Osteoblast (primary cell): ENCODE measurements around the gene FFAR1. TPM values are rescaled to one million over a fixed set of nuclear protein-coding genes. Genes with fewer than 3 reads are reported as not detected.

Source experiments
- DNase-seq: peaks from one replicate; pipeline ENCODE4 v3.0.0; 2011; ENCODE audit warnings: low spot score, mixed read lengths; ENCODE audit not compliant: insufficient read length; ENCODE audit errors: missing footprints
- H2AFZ ChIP-seq: 2 replicates; pipeline ENCODE4 v1.6.0; 2011; ENCODE audit warnings: mild to moderate bottlenecking, low read length
- H3K27ac ChIP-seq: 2 replicates; pipeline ENCODE4 v1.5.1; 2011; ENCODE audit warnings: mild to moderate bottlenecking, low read depth, low read length, moderate library complexity
- H3K27me3 ChIP-seq: 2 replicates; pipeline ENCODE4 v1.6.0; 2012; ENCODE audit warnings: mild to moderate bottlenecking, control low read depth, inconsistent platforms, low read length, moderate library complexity; ENCODE audit not compliant: insufficient read depth
- H3K36me3 ChIP-seq: 2 replicates; pipeline ENCODE4 v1.5.1; 2011; ENCODE audit warnings: mild to moderate bottlenecking, low read length, control low read depth, moderate library complexity; ENCODE audit not compliant: insufficient read depth
- H3K4me1 ChIP-seq: 2 replicates; pipeline ENCODE4 v1.5.1; 2011; ENCODE audit warnings: mild to moderate bottlenecking, low read length, control low read depth, moderate library complexity; ENCODE audit not compliant: insufficient read depth
- H3K4me2 ChIP-seq: 2 replicates; pipeline ENCODE4 v1.6.0; 2011; ENCODE audit warnings: mild to moderate bottlenecking, low read length; ENCODE audit not compliant: insufficient read depth
- H3K4me3 ChIP-seq: fragments of 200-600 bp; sonication (generic); 3 replicates; pipeline ENCODE4 v1.5.1; 2012; ENCODE audit warnings: mild to moderate bottlenecking, low read length, inconsistent platforms; ENCODE audit not compliant: insufficient read depth
- H3K79me2 ChIP-seq: 2 replicates; pipeline ENCODE4 v1.6.0; 2012; ENCODE audit warnings: mild to moderate bottlenecking, low read length, control low read depth, inconsistent platforms; ENCODE audit not compliant: insufficient read depth
- H3K9me3 ChIP-seq: 2 replicates; pipeline ENCODE4 v1.5.1; 2011; ENCODE audit warnings: low read depth, low read length, control low read depth
- H4K20me1 ChIP-seq: 2 replicates; pipeline ENCODE4 v1.6.0; 2012; ENCODE audit warnings: mild to moderate bottlenecking, low read length, control low read depth; ENCODE audit not compliant: insufficient read depth
- CTCF ChIP-seq: IDR thresholded peaks from 2 replicates; pipeline ENCODE4 v1.5.1; 2011; ENCODE audit warnings: mild to moderate bottlenecking, low read depth, low read length, moderate library complexity; ENCODE audit errors: extremely low read depth
- total RNA-seq: library from RNA; depleted of rRNA; stranded (reverse); fragments of >200 nt; gene quantifications from 2 replicates; pipeline ENCODE4 v1.2.3, GENCODE V29; 2012

The FFAR1 gene
- total RNA-seq, 1 donor, result not detected

GRCh38 chr19:35304036-35304435, 43.7 kb upstream of the FFAR1 start:
- Histone ChIP-seq H3K36me3 (no peaks in the 10 kb centered on the region), H2AFZ (no peak overlapping the region), H3K79me2 (no peaks in the 10 kb centered on the region), H3K27ac (no peak overlapping the region), H4K20me1 (no peaks in the 10 kb centered on the region), H3K27me3 (no peaks in the 10 kb centered on the region), H3K9me3 (no peaks in the 10 kb centered on the region), H3K4me3 (no peak overlapping the region), H3K4me1 (no peaks in the 10 kb centered on the region), H3K4me2 (no peak overlapping the region)
- no peak for DNase-seq
- no peak for TF ChIP-seq CTCF

GRCh38 chr19:35305181-35305580, 42.5 kb upstream of the FFAR1 start:
- TF ChIP-seq CTCF, result no peak
- H3K79me2 ChIP-seq, result no peaks in the 10 kb centered on the region
- no peaks in the 10 kb centered on the region for H3K9me3 ChIP-seq
- no peak overlapping the region for H2AFZ ChIP-seq
- no peaks in the 10 kb centered on the region for H4K20me1 ChIP-seq
- H3K36me3 ChIP-seq, result no peaks in the 10 kb centered on the region
- no peaks in the 10 kb centered on the region for H3K4me1 ChIP-seq
- no peak overlapping the region for H3K4me2 ChIP-seq
- no peaks in the 10 kb centered on the region for H3K27me3 ChIP-seq
- no peak overlapping the region for H3K4me3 ChIP-seq
- peak; percentile 76 for DNase-seq
- H3K27ac ChIP-seq, result no peak overlapping the region

GRCh38 chr19:35306473-35307246, 41.0 kb upstream of the FFAR1 start:
- no peak overlapping the region for H3K27ac ChIP-seq
- no peaks in the 10 kb centered on the region for H4K20me1 ChIP-seq
- H3K79me2 ChIP-seq, result no peaks in the 10 kb centered on the region
- H3K4me2 ChIP-seq, result no peak overlapping the region
- H3K9me3 ChIP-seq, result no peaks in the 10 kb centered on the region
- H3K4me3 ChIP-seq, result no peak overlapping the region
- no peaks in the 10 kb centered on the region for H3K4me1 ChIP-seq
- no peak overlapping the region for H2AFZ ChIP-seq
- no peaks in the 10 kb centered on the region for H3K27me3 ChIP-seq
- peak; percentile 23 for TF ChIP-seq CTCF
- no peaks in the 10 kb centered on the region for H3K36me3 ChIP-seq
- peak; percentile 77 for DNase-seq

- Histone ChIP-seq H2AFZ (no peak overlapping the region), H3K27ac (no peak overlapping the region), H3K4me2 (no peak overlapping the region), H4K20me1 (no peaks in the 10 kb centered on the region), H3K27me3 (no peaks in the 10 kb centered on the region), H3K79me2 (no peaks in the 10 kb centered on the region), H3K9me3 (no peaks in the 10 kb centered on the region), H3K36me3 (no peaks in the 10 kb centered on the region), H3K4me1 (no peaks in the 10 kb centered on the region), H3K4me3 (no peak overlapping the region)
- DNase-seq, result no peak
- TF ChIP-seq CTCF, result no peak
Observed at GRCh38 chr19:35307931-35308330, 39.8 kb upstream of the FFAR1 start.
